GM21717 (cell line): Measurements from ENCODE around the gene LEMD3.

Experiments used
- ATAC-seq: cut with Tn5 transposase; IDR thresholded peaks from one replicate; pipeline ENCODE4 v1.9.1; 2021; ENCODE audit warnings: mild to moderate bottlenecking, moderate library complexity; ENCODE audit not compliant: unreplicated experiment

Gene LEMD3

GRCh38 chr12:65168681-65169319 lies 583 bp upstream of the LEMD3 start:
- ATAC-seq: peak; percentile 17

- ATAC-seq: peak; percentile 51
These were observed 962 bp downstream of the LEMD3 start for GRCh38 chr12:65170209-65170881.

GRCh38 chr12:65171073-65171472 lies 1.7 kb downstream of the LEMD3 start:
- ATAC-seq: no peak

- no peak for ATAC-seq
These were observed 2.5 kb downstream of the LEMD3 start for GRCh38 chr12:65171870-65172269.

- ATAC-seq: no peak
These were observed 6.0 kb downstream of the LEMD3 start for GRCh38 chr12:65175385-65175784.

- no peak for ATAC-seq
These were observed 12.8 kb downstream of the LEMD3 start for GRCh38 chr12:65182012-65182739.

- ATAC-seq: no peak
These were observed 14.9 kb downstream of the LEMD3 start for GRCh38 chr12:65184176-65184857.

GRCh38 chr12:65184858-65185229 lies 15.5 kb downstream of the LEMD3 start:
- ATAC-seq: no peak

- ATAC-seq: no peak
These were observed 18.3 kb downstream of the LEMD3 start for GRCh38 chr12:65187665-65188064.

GRCh38 chr12:65188179-65188701 lies 18.9 kb downstream of the LEMD3 start:
- peak; percentile 64 for ATAC-seq

GRCh38 chr12:65189028-65189718 lies 19.8 kb downstream of the LEMD3 start:
- ATAC-seq: peak; percentile 97

GRCh38 chr12:65192963-65193516 lies 23.7 kb downstream of the LEMD3 start:
- ATAC-seq: no peak

GRCh38 chr12:65194949-65195348 lies 25.6 kb downstream of the LEMD3 start:
- no peak for ATAC-seq

GRCh38 chr12:65195387-65196055 lies 26.1 kb downstream of the LEMD3 start:
- ATAC-seq: no peak

- no peak for ATAC-seq
These were observed 27.6 kb downstream of the LEMD3 start for GRCh38 chr12:65196762-65197567.

GRCh38 chr12:65199604-65200003 lies 30.2 kb downstream of the LEMD3 start:
- no peak for ATAC-seq

- ATAC-seq: no peak
These were observed 30.8 kb downstream of the LEMD3 start for GRCh38 chr12:65200007-65200665.

- ATAC-seq: no peak
These were observed 34.0 kb downstream of the LEMD3 start for GRCh38 chr12:65203376-65203775.
